MM.1S (cell line): Measurements from ENCODE around the gene BICC1.

ENCODE experiments used
- CTCF ChIP-seq: fragments of 300-600 bp; sonication (generic); IDR thresholded peaks from 2 replicates; pipeline ENCODE4 v1.5.1; 2016; ENCODE audit warnings: antibody characterized with exemption, low read length, mixed read lengths
- EZH2 ChIP-seq: fragments of 300-600 bp; sonication (generic); optimal IDR thresholded peaks from 2 replicates; pipeline ENCODE3; 2017; ENCODE audit warnings: low read depth, mild to moderate bottlenecking, antibody characterized with exemption, low read length, mixed read lengths

- TF ChIP-seq CTCF, result no peak
- TF ChIP-seq EZH2, result no peak
Measured at GRCh38 chr10:58724781-58725180, 212.1 kb downstream of the BICC1 start.
